ENCODE data around the gene CBFA2T2.

GRCh38 chr20:33693741-33694638 lies 204.1 kb downstream of the CBFA2T2 start:
- no peak for TF ChIP-seq CTCF (IDR thresholded peaks at IDR 0.05)
- no peak for TF ChIP-seq POLR2A (IDR thresholded peaks at IDR 0.05)
